ENCODE data around the gene EYA2.

GRCh38 chr20:47066484-47067270, 172.0 kb downstream of the EYA2 start:
- TF ChIP-seq, protein P1, sequence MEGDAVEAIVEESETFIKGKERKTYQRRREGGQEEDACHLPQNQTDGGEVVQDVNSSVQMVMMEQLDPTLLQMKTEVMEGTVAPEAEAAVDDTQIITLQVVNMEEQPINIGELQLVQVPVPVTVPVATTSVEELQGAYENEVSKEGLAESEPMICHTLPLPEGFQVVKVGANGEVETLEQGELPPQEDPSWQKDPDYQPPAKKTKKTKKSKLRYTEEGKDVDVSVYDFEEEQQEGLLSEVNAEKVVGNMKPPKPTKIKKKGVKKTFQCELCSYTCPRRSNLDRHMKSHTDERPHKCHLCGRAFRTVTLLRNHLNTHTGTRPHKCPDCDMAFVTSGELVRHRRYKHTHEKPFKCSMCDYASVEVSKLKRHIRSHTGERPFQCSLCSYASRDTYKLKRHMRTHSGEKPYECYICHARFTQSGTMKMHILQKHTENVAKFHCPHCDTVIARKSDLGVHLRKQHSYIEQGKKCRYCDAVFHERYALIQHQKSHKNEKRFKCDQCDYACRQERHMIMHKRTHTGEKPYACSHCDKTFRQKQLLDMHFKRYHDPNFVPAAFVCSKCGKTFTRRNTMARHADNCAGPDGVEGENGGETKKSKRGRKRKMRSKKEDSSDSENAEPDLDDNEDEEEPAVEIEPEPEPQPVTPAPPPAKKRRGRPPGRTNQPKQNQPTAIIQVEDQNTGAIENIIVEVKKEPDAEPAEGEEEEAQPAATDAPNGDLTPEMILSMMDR (IDR thresholded peaks at IDR 0.05; ENCODE audit: poor library complexity), result no peak
- TF ChIP-seq EZH2phosphoT487 (IDR thresholded peaks at IDR 0.05; ENCODE audit: low read depth, severe bottlenecking, unreplicated experiment), result no peak

Measured in hepatocyte (in vitro differentiated cells).